Liver (tissue), 9 donors: ENCODE measurements around the gene SLC4A5. TPM values are rescaled to one million over a fixed set of nuclear protein-coding genes. Genes with fewer than 3 reads are reported as not detected.

Experiments used
- DNase-seq: peaks from one replicate; pipeline ENCODE4 v3.0.0-alpha.2; 2017; ENCODE audit warnings: low spot score
- H3K27ac ChIP-seq, 2 donors: one replicate each; pipeline ENCODE4 v1.7.0; 2013; ENCODE audit warnings: inconsistent platforms in 2 of 2, low read length in 2 of 2, control low read depth in 1 of 2, low read depth in 1 of 2, mild to moderate bottlenecking in 1 of 2
- H3K27me3 ChIP-seq, 4 donors: one replicate each; pipeline versions ENCODE4 v1.6.1 to v1.7.0; 2013; ENCODE audit warnings: low read length in 3 of 4, inconsistent platforms in 1 of 4, mild to moderate bottlenecking in 1 of 4, moderate library complexity in 1 of 4; ENCODE audit not compliant: control insufficient read depth in 4 of 4, insufficient read depth in 4 of 4
- H3K36me3 ChIP-seq, 4 donors: one replicate each; pipeline versions ENCODE4 v1.6.1 to v1.7.0; 2013; ENCODE audit warnings: low read length in 3 of 4, mild to moderate bottlenecking in 3 of 4, low read depth in 1 of 4, moderate library complexity in 1 of 4; ENCODE audit not compliant: control insufficient read depth in 4 of 4, insufficient read depth in 3 of 4
- H3K4me1 ChIP-seq, 4 donors: one replicate each; pipeline versions ENCODE4 v1.6.1 to v1.7.0; 2013; ENCODE audit warnings: low read length in 3 of 4, mild to moderate bottlenecking in 3 of 4, moderate library complexity in 1 of 4; ENCODE audit not compliant: control insufficient read depth in 4 of 4, insufficient read depth in 4 of 4
- H3K4me3 ChIP-seq, 3 donors: one replicate each; pipeline versions ENCODE4 v1.6.1 to v1.7.0; 2013; ENCODE audit warnings: low read length in 3 of 3, control low read depth in 1 of 3, low read depth in 1 of 3, mild to moderate bottlenecking in 1 of 3
- H3K9ac ChIP-seq, 2 donors: one replicate each; pipeline ENCODE4 v1.7.0; 2013; ENCODE audit warnings: low read length in 2 of 2, mild to moderate bottlenecking in 2 of 2, moderate library complexity in 2 of 2, control low read depth in 1 of 2, low read depth in 1 of 2
- H3K9me3 ChIP-seq, 4 donors: one replicate each; pipeline versions ENCODE4 v1.6.1 to v1.7.0; 2013; ENCODE audit warnings: low read length in 3 of 4; ENCODE audit not compliant: control insufficient read depth in 4 of 4
- EGR1 ChIP-seq, 2 donors: IDR thresholded peaks; 2 replicates each; pipeline ENCODE4 v1.6.1; 2016 to 2018; ENCODE audit warnings: antibody characterized with exemption in 2 of 2, low read depth in 2 of 2
- FOXA2 ChIP-seq: IDR thresholded peaks from 2 replicates; pipeline ENCODE4 v1.6.1; 2016; ENCODE audit warnings: antibody characterized with exemption
- GABPA ChIP-seq, 2 donors: IDR thresholded peaks in 1 of 2; conservative IDR thresholded peaks in 1 of 2; 2 replicates each; pipeline ENCODE4 v1.6.1; 2016; ENCODE audit warnings: antibody characterized with exemption in 2 of 2, mild to moderate bottlenecking in 1 of 2, moderate library complexity in 1 of 2
- HNF4A ChIP-seq, 2 donors: conservative IDR thresholded peaks; 2 replicates each; pipeline ENCODE4 v1.6.1; 2016; ENCODE audit warnings: antibody characterized with exemption in 2 of 2, mild to moderate bottlenecking in 2 of 2
- JUND ChIP-seq, 2 donors: IDR thresholded peaks; 2 replicates each; pipeline ENCODE4 v1.6.1; 2016; ENCODE audit warnings: antibody characterized with exemption in 2 of 2
- NR2F2 ChIP-seq: IDR thresholded peaks from 2 replicates; pipeline ENCODE4 v1.6.1; 2016; ENCODE audit warnings: antibody characterized with exemption
- RAD21 ChIP-seq, 2 donors: IDR thresholded peaks; 2 replicates each; pipeline ENCODE4 v1.6.1; 2016; ENCODE audit warnings: antibody characterized with exemption in 2 of 2, mild to moderate bottlenecking in 2 of 2
- RXRA ChIP-seq, 2 donors: IDR thresholded peaks; 2 replicates each; pipeline ENCODE4 v1.6.1; 2017 to 2018; ENCODE audit warnings: antibody characterized with exemption in 2 of 2, mild to moderate bottlenecking in 1 of 2
- SP1 ChIP-seq: IDR thresholded peaks from 2 replicates; pipeline ENCODE4 v1.6.1; 2018; ENCODE audit warnings: antibody characterized with exemption, mild to moderate bottlenecking
- TAF1 ChIP-seq: conservative IDR thresholded peaks from 2 replicates; pipeline ENCODE4 v1.6.1; 2016; ENCODE audit warnings: antibody characterized with exemption, mild to moderate bottlenecking
- YY1 ChIP-seq: IDR thresholded peaks from 2 replicates; pipeline ENCODE4 v1.6.1; 2016; ENCODE audit warnings: antibody characterized with exemption, mild to moderate bottlenecking
- WGBS: extraction: QIAGEN DNeasy Blood & Tissue Kit; methylation state at CpG from one replicate; pipeline ENCODE4 v1.1.7; 2013; 5-methylcytosine and 5-hydroxymethylcytosine counted together
- polyA plus RNA-seq, 2 donors: library from polyadenylated mRNA; stranded (reverse) in 1 of 2; unstranded in 1 of 2; fragments of 200-250 nt in 1 of 2; fragments of >200 nt in 1 of 2; fragmentation: Nextera tagmentation in 1 of 2; extraction: Ambion mirVana in 1 of 2; gene quantifications; one replicate each; pipeline versions ENCODE4 v1.2.1 to v1.2.3, GENCODE V29; 2013 to 2015
- total RNA-seq, 2 donors: library from RNA; depleted of rRNA; stranded (reverse); fragments of >200 nt; gene quantifications; one replicate each; pipeline ENCODE4 v1.2.3, GENCODE V29; 2014
- TF ChIP-seq, protein P1 (sequence below): IDR thresholded peaks from 2 replicates; pipeline ENCODE4 v1.6.1; 2016; ENCODE audit warnings: antibody characterized with exemption
- TF ChIP-seq, protein P2 (sequence below): fragments of 150-350 bp; IDR thresholded peaks from 2 replicates; pipeline ENCODE4 v1.5.1; 2017; ENCODE audit warnings: improper control_type of control experiment, low read depth, low read length; ENCODE audit not compliant: missing input control
- TF ChIP-seq, protein P3 (sequence below): IDR thresholded peaks from 2 replicates; pipeline ENCODE4 v1.6.1; 2016; ENCODE audit warnings: antibody characterized with exemption
- TF ChIP-seq, protein P4 (sequence below): IDR thresholded peaks from 2 replicates; pipeline ENCODE4 v1.6.1; 2016; ENCODE audit warnings: antibody characterized with exemption, mild to moderate bottlenecking
- donor health status: healthy.
- donor health status: healthy.
- donor health status: healthy.
- donor health status: healthy.
- donor health status: healthy.

Gene SLC4A5
- total and polyA plus RNA-seq, 4 donors: 0.12 to 0.50 (median 0.29) TPM

DNA sequence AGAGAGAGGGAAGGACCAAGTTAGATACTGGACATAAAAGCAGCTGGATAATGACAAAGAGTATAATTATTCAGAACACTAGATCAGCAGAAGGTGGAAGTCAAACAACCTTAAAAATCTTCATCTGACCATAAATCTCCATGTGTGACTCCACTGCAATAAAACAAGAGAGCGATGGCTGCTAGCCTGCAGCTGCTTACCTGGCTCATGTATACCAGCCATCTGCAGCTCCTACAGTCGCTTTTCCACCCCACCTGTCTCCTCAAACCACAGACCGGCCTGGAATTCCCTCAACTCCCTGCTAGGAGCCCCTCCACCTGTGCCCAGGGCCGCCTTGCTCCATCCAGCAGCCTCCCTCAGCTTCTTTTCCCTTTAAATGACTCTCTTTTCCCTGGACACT is 64.5 kb downstream of the SLC4A5 start:
- H3K27ac ChIP-seq: no peak overlapping the region

DNA sequence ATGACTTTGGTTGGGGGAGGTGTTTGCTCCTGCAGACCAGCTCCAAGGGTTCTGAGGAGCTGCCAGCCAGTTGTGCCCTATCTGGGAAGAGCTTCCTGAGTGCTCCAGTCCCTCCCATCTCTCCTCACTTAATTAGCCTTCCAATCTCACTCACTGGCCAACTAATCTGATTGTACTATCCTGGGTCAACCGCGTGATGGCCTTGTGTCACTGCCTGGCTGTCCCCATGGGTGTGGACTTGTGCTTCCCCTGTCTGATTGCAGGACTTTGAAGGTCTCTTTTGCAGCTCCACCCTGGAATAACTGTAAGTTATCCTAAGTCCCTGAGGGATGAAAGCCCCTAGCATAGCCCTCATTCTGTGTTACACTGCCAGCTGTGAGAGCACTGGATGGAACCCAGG is 65.0 kb downstream of the SLC4A5 start:
- Histone ChIP-seq H3K4me1 (no peaks in the 10 kb centered on the region), H3K36me3 (no peaks in the 10 kb centered on the region), H3K9ac (no peak overlapping the region), H3K27me3 (no peaks in the 10 kb centered on the region), H3K9me3 (no peaks in the 10 kb centered on the region), H3K4me3 (no peak overlapping the region), H3K27ac (no peak overlapping the region)
- WGBS: 65% methylated on average over 2 of the region's 2 CpGs
- TF ChIP-seq GABPA (IDR thresholded peaks at IDR 0.05 in 1 of 2, conservative IDR thresholded peaks at IDR 0.05 in 1 of 2): no peak
- TF ChIP-seq EGR1 (IDR thresholded peaks at IDR 0.05; ENCODE audit: low read depth in 2 of 2): no peak
- TF ChIP-seq RAD21 (IDR thresholded peaks at IDR 0.05): no peak
- TF ChIP-seq, protein P1, sequence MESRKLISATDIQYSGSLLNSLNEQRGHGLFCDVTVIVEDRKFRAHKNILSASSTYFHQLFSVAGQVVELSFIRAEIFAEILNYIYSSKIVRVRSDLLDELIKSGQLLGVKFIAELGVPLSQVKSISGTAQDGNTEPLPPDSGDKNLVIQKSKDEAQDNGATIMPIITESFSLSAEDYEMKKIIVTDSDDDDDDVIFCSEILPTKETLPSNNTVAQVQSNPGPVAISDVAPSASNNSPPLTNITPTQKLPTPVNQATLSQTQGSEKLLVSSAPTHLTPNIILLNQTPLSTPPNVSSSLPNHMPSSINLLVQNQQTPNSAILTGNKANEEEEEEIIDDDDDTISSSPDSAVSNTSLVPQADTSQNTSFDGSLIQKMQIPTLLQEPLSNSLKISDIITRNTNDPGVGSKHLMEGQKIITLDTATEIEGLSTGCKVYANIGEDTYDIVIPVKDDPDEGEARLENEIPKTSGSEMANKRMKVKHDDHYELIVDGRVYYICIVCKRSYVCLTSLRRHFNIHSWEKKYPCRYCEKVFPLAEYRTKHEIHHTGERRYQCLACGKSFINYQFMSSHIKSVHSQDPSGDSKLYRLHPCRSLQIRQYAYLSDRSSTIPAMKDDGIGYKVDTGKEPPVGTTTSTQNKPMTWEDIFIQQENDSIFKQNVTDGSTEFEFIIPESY: no peak
- no peak for TF ChIP-seq FOXA2
- no peak for TF ChIP-seq NR2F2
- TF ChIP-seq, protein P2, sequence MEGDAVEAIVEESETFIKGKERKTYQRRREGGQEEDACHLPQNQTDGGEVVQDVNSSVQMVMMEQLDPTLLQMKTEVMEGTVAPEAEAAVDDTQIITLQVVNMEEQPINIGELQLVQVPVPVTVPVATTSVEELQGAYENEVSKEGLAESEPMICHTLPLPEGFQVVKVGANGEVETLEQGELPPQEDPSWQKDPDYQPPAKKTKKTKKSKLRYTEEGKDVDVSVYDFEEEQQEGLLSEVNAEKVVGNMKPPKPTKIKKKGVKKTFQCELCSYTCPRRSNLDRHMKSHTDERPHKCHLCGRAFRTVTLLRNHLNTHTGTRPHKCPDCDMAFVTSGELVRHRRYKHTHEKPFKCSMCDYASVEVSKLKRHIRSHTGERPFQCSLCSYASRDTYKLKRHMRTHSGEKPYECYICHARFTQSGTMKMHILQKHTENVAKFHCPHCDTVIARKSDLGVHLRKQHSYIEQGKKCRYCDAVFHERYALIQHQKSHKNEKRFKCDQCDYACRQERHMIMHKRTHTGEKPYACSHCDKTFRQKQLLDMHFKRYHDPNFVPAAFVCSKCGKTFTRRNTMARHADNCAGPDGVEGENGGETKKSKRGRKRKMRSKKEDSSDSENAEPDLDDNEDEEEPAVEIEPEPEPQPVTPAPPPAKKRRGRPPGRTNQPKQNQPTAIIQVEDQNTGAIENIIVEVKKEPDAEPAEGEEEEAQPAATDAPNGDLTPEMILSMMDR: no peak
- TF ChIP-seq, protein P3, sequence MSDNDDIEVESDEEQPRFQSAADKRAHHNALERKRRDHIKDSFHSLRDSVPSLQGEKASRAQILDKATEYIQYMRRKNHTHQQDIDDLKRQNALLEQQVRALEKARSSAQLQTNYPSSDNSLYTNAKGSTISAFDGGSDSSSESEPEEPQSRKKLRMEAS: no peak
- TF ChIP-seq HNF4A (conservative IDR thresholded peaks at IDR 0.05): no peak
- no peak for TF ChIP-seq JUND (IDR thresholded peaks at IDR 0.05)
- no peak for TF ChIP-seq SP1
- TF ChIP-seq RXRA (IDR thresholded peaks at IDR 0.05): no peak
- TF ChIP-seq YY1: no peak
- TF ChIP-seq TAF1: no peak
- TF ChIP-seq, protein P4, sequence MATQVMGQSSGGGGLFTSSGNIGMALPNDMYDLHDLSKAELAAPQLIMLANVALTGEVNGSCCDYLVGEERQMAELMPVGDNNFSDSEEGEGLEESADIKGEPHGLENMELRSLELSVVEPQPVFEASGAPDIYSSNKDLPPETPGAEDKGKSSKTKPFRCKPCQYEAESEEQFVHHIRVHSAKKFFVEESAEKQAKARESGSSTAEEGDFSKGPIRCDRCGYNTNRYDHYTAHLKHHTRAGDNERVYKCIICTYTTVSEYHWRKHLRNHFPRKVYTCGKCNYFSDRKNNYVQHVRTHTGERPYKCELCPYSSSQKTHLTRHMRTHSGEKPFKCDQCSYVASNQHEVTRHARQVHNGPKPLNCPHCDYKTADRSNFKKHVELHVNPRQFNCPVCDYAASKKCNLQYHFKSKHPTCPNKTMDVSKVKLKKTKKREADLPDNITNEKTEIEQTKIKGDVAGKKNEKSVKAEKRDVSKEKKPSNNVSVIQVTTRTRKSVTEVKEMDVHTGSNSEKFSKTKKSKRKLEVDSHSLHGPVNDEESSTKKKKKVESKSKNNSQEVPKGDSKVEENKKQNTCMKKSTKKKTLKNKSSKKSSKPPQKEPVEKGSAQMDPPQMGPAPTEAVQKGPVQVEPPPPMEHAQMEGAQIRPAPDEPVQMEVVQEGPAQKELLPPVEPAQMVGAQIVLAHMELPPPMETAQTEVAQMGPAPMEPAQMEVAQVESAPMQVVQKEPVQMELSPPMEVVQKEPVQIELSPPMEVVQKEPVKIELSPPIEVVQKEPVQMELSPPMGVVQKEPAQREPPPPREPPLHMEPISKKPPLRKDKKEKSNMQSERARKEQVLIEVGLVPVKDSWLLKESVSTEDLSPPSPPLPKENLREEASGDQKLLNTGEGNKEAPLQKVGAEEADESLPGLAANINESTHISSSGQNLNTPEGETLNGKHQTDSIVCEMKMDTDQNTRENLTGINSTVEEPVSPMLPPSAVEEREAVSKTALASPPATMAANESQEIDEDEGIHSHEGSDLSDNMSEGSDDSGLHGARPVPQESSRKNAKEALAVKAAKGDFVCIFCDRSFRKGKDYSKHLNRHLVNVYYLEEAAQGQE: no peak
- DNase-seq: no peak

More for the DNA sequence above, 64.5 kb downstream of the SLC4A5 start:
- no peak for TF ChIP-seq GABPA (IDR thresholded peaks at IDR 0.05 in 1 of 2, conservative IDR thresholded peaks at IDR 0.05 in 1 of 2)
- no peak for TF ChIP-seq TAF1
- Histone ChIP-seq H3K27me3 (no peaks in the 10 kb centered on the region), H3K4me1 (no peaks in the 10 kb centered on the region), H3K9ac (no peak overlapping the region), H3K4me3 (no peak overlapping the region), H3K36me3 (no peaks in the 10 kb centered on the region), H3K9me3 (no peaks in the 10 kb centered on the region)
- no peak for DNase-seq
- WGBS: 89% methylated on average over 4 of the region's 4 CpGs
